ENCODE data around the gene HLCS.

- TF ChIP-seq POLR2A (IDR thresholded peaks at IDR 0.05) (no peak), CTCF (IDR thresholded peaks at IDR 0.05) (no peak)
Measured at GRCh38 chr21:36716387-36716786, 250.1 kb downstream of the HLCS start.

Data from body of pancreas (tissue), 4 donors.